Measurements from ENCODE around the gene WHRN.

GRCh38 chr9:114484215-114484853 lies 20.9 kb downstream of the WHRN start:
- TF ChIP-seq TARDBP (IDR thresholded peaks at IDR 0.05) (no peak), ELF4 (IDR thresholded peaks at IDR 0.05) (no peak), SUZ12 (IDR thresholded peaks at IDR 0.05) (no peak), HDGF (IDR thresholded peaks at IDR 0.05; ENCODE audit: borderline replicate concordance) (no peak)

Measured in HEK293T (cell line).